Duodenal mucosa (tissue), 2 donors: ENCODE measurements around the gene ATP8A2.
"Not testable (repeated sequence)": the region's sequence is repeated elsewhere in the genome, so short reads cannot be mapped to it uniquely, and the experiment has no call there.

Experiments used
- H3K27ac ChIP-seq: one replicate; pipeline ENCODE4 v1.7.0; 2013; ENCODE audit warnings: low read depth, low read length
- H3K27me3 ChIP-seq, 2 donors: one replicate each; pipeline ENCODE4 v1.7.0; 2013; ENCODE audit warnings: low read length in 2 of 2, control low read depth in 1 of 2; ENCODE audit not compliant: insufficient read depth in 2 of 2, control insufficient read depth in 1 of 2
- H3K36me3 ChIP-seq, 2 donors: one replicate each; pipeline ENCODE4 v1.7.0; 2013; ENCODE audit warnings: low read length in 2 of 2, control low read depth in 1 of 2; ENCODE audit not compliant: insufficient read depth in 2 of 2, control insufficient read depth in 1 of 2
- H3K4me1 ChIP-seq, 2 donors: one replicate each; pipeline ENCODE4 v1.7.0; 2013; ENCODE audit warnings: low read length in 2 of 2, control low read depth in 1 of 2; ENCODE audit not compliant: insufficient read depth in 2 of 2, control insufficient read depth in 1 of 2
- H3K4me3 ChIP-seq, 2 donors: one replicate each; pipeline ENCODE4 v1.7.0; 2013; ENCODE audit warnings: low read length in 2 of 2, low read depth in 1 of 2
- H3K9ac ChIP-seq, 2 donors: one replicate each; pipeline ENCODE4 v1.7.0; 2013; ENCODE audit warnings: low read length in 2 of 2, low read depth in 1 of 2
- H3K9me3 ChIP-seq, 2 donors: one replicate each; pipeline ENCODE4 v1.7.0; 2013; ENCODE audit warnings: low read length in 2 of 2, control low read depth in 1 of 2; ENCODE audit not compliant: control insufficient read depth in 1 of 2

The ATP8A2 gene

DNA sequence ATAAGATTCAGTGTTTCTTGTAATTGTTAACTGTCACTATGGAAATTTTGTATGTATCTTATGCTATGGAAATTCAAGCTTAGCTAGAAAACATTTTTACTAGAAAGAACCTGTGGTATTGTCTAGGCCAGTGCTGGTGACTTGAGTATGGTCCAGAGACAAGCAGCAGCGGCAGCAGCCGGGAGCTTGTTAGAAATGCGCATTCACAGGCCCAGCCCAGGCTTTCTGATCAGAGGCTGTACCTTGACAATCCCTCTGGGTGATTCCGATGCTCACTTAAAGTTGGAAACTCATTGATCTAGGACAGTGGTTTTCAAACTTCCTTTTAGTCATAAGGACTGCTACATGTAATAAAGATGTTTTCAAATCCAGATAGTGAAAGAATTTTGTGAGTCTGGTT, 392.6 kb downstream of the ATP8A2 start:
- Histone ChIP-seq H3K36me3 (no peaks in the 10 kb centered on the region), H3K27me3 (no peaks in the 10 kb centered on the region), H3K4me3 (no peak overlapping the region), H3K4me1 (no peaks in the 10 kb centered on the region), H3K9ac (no peak overlapping the region), H3K9me3 (no peaks in the 10 kb centered on the region), H3K27ac (no peak overlapping the region)

DNA sequence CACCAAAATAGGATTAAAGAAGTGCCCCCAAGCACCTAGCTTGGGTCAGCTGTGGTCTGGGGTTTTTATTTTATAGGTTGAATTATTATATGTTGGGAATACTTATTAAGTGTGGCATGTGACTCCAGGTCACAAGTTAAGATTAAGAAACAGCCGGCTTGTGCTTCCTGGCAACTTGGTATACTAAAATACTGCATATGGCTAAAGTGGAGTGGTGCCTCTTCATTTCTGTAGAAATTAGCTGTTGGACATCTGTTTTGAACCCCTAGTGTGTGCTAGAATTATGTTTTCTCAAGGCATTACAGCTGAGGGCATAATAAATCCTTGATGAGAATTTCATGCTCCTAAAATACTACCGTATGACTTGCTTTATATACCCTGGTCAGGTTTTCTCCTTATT, 393.5 kb downstream of the ATP8A2 start:
- Histone ChIP-seq H3K4me3 (no peak overlapping the region), H3K9me3 (no peaks in the 10 kb centered on the region), H3K36me3 (no peaks in the 10 kb centered on the region), H3K27me3 (no peaks in the 10 kb centered on the region), H3K4me1 (no peaks in the 10 kb centered on the region), H3K27ac (no peak overlapping the region), H3K9ac (no peak overlapping the region)

DNA sequence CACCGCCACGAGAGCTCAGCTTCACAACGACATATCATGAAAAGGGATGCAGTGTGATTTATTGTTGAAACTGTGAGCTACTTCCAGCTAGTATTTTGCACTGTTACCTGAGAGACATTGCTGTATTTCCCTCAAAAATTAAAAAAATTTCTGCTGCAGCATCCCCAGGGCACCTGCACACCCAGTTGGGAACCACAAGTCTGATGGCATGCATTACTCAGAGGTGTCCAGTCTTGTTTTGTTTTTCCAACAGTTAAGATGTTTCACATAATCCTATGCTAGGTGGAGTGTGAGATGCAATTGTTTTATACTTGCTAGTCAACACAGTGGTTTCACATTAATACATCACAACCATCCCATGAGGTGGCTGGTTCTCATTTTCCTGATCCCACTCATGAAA, 394.8 kb downstream of the ATP8A2 start:
- Histone ChIP-seq H3K9ac (no peak overlapping the region), H3K4me1 (no peaks in the 10 kb centered on the region), H3K9me3 (no peaks in the 10 kb centered on the region), H3K36me3 (no peaks in the 10 kb centered on the region), H3K27me3 (no peaks in the 10 kb centered on the region), H3K27ac (no peak overlapping the region), H3K4me3 (no peak overlapping the region)

DNA sequence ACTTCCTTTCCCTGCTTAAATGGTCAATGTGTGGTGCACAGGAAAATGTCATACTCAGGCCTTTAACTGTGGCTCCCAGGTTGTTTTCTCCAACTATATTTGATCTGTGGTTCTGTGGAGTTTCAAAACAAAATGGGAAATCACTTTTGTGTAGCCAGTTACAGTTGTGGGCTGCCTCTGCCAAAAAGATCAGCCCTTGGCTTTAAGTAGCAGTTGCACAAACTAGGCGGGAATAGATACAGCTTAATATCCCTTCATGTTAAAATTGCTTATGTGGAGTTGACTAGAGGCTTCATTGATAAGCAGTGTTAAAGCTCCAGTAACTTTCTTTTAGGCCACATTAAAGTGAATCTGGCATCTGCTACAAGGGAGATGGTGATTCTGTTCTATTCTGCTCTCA, 395.2 kb downstream of the ATP8A2 start:
- Histone ChIP-seq H3K27ac (no peak overlapping the region), H3K9ac (no peak overlapping the region), H3K36me3 (no peaks in the 10 kb centered on the region), H3K4me3 (no peak overlapping the region), H3K9me3 (no peaks in the 10 kb centered on the region), H3K27me3 (no peaks in the 10 kb centered on the region), H3K4me1 (no peaks in the 10 kb centered on the region)

GRCh38 chr13:25768376-25768775, 396.6 kb downstream of the ATP8A2 start:
- Histone ChIP-seq H3K4me3 (no peak overlapping the region), H3K27ac (no peak overlapping the region), H3K4me1 (no peaks in the 10 kb centered on the region), H3K9me3 (no peaks in the 10 kb centered on the region), H3K9ac (no peak overlapping the region), H3K27me3 (no peaks in the 10 kb centered on the region), H3K36me3 (no peaks in the 10 kb centered on the region)

GRCh38 chr13:25768838-25769237, 397.1 kb downstream of the ATP8A2 start:
- Histone ChIP-seq H3K4me3 (no peak overlapping the region), H3K9me3 (no peaks in the 10 kb centered on the region), H3K9ac (no peak overlapping the region), H3K27me3 (no peaks in the 10 kb centered on the region), H3K36me3 (no peaks in the 10 kb centered on the region), H3K4me1 (no peaks in the 10 kb centered on the region), H3K27ac (no peak overlapping the region)

GRCh38 chr13:25770601-25771000, 398.8 kb downstream of the ATP8A2 start:
- no peaks in the 10 kb centered on the region for H3K4me1 ChIP-seq
- no peak overlapping the region for H3K9ac ChIP-seq
- no peaks in the 10 kb centered on the region for H3K9me3 ChIP-seq
- H3K27me3 ChIP-seq: no peaks in the 10 kb centered on the region
- H3K4me3 ChIP-seq: no peak overlapping the region
- H3K27ac ChIP-seq: no peak overlapping the region
- H3K36me3 ChIP-seq: no peaks in the 10 kb centered on the region

DNA sequence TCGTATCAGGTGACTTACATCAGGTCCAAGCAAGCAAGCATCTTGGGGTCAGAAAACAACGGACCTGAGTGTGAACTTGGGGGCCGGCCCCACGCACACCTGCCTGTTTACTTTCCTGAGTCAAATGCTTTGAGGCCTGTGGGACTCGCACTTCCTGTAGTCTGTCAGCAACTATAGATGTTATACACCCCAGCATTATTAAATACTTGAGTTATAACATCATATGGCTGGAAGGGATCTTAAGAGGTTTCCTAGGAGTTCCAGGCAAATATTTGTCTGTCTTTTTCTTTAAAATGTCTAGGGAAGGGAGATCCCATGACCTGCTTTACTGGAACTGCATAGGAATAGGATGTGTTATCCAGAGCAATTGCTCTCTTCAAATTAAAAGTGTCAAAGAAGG, 399.4 kb downstream of the ATP8A2 start:
- H3K36me3 ChIP-seq: no peaks in the 10 kb centered on the region
- no peaks in the 10 kb centered on the region for H3K4me1 ChIP-seq
- no peak overlapping the region for H3K27ac ChIP-seq
- no peak overlapping the region for H3K9ac ChIP-seq
- no peaks in the 10 kb centered on the region for H3K27me3 ChIP-seq
- H3K9me3 ChIP-seq: no peaks in the 10 kb centered on the region
- H3K4me3 ChIP-seq: no peak overlapping the region

DNA sequence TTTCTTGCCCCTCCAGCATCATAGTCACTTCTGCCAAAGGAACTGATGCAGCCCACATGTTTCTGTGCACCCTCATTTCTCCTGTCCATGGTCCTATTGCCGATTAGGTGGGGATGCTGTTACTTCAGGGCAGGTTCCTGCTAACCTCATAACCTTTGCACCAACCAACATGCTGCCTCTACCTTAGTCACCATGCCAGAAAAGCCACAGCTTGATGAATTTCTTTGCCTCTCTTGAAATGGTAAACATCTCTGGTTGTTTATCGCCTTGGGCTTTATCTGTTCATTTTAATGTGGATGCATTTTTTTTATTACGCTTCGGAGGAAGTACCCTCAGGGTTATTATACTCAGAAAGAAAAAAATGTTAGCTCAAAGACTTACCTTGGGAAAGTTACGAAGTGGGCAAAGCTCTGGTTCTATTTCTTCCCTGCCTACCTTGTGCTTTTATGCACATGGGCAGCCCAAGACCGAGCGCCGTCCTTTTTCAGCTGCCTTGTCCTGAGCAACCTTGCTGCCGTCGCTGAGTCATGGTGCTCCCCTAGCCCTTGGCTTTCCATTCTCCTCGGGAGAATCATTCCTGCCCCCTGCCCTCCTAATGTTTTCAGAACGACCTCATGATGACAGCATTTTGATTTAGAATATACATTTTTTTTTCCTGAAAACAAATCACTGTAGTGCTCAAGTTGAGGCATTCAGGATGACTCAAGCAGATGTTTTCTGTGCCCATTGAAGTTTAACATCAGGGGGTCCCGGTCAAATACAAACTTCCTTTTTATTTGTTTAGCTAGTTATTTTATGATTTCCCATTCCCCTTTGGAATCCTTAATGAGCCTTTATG, 400.1 kb downstream of the ATP8A2 start:
- no peaks in the 10 kb centered on the region for H3K27me3 ChIP-seq
- no peak overlapping the region for H3K9ac ChIP-seq
- H3K9me3 ChIP-seq: no peaks in the 10 kb centered on the region
- H3K36me3 ChIP-seq: no peaks in the 10 kb centered on the region
- H3K27ac ChIP-seq: no peak overlapping the region
- no peak overlapping the region for H3K4me3 ChIP-seq
- no peaks in the 10 kb centered on the region for H3K4me1 ChIP-seq

GRCh38 chr13:25772534-25772933, 400.8 kb downstream of the ATP8A2 start:
- H3K9me3 ChIP-seq, H3K27me3 ChIP-seq, H3K27ac ChIP-seq, H3K9ac ChIP-seq, H3K4me1 ChIP-seq, H3K4me3 ChIP-seq, H3K36me3 ChIP-seq: not testable (repeated sequence)
